Stimulated activated CD4-positive, alpha-beta T cell treated with anti-CD3 and anti-CD28 coated beads, TNF-alpha, amount 100 ng/mL, for 4 hours (primary cell): ENCODE results near the gene ITGB1.

ENCODE experiments used
- DNase-seq, 3 experiments: peaks; one replicate each; pipeline ENCODE4 v3.0.0-alpha.2; 2020; ENCODE audit warnings: low read depth in 3 of 3

ITGB1 gene

GRCh38 chr10:32889631-32890212 lies 68.3 kb downstream of the ITGB1 start:
- no peak for DNase-seq

GRCh38 chr10:32888161-32888927 lies 69.7 kb downstream of the ITGB1 start:
- DNase-seq: no peak

- DNase-seq: no peak
These were observed 70.5 kb downstream of the ITGB1 start for GRCh38 chr10:32887481-32887880.

GRCh38 chr10:32882076-32882475 lies 76.0 kb downstream of the ITGB1 start:
- no peak for DNase-seq

GRCh38 chr10:32878646-32879045 lies 79.4 kb downstream of the ITGB1 start:
- DNase-seq: no peak

- DNase-seq: no peak
These were observed 80.1 kb downstream of the ITGB1 start for GRCh38 chr10:32877915-32878314.

- DNase-seq: no peak
These were observed 92.9 kb downstream of the ITGB1 start for GRCh38 chr10:32865170-32865569.

- no peak for DNase-seq
These were observed 103.6 kb downstream of the ITGB1 start for GRCh38 chr10:32854435-32854834.

- DNase-seq: no peak
These were observed 106.7 kb downstream of the ITGB1 start for GRCh38 chr10:32851301-32851700.
